Keratinocyte (primary cell): ENCODE results near the gene IL1RAPL2. TPM values are rescaled to one million over a fixed set of nuclear protein-coding genes. Genes with fewer than 3 reads are reported as not detected.

Source experiments
- DNase-seq: peaks from one replicate; pipeline ENCODE4 v3.0.0-alpha.2; 2011; ENCODE audit warnings: low read depth, missing footprints, low spot score
- FAIRE-seq: peaks from 2 replicates; lab custom pipeline; 2011; peaks lifted over from hg19 to GRCh38; lab: Jason Lieb, UNC
- H2AFZ ChIP-seq: 2 replicates; pipeline ENCODE4 v1.6.0; 2012; ENCODE audit warnings: low read length, control low read depth, inconsistent platforms; ENCODE audit not compliant: control insufficient read depth
- H3K27ac ChIP-seq: 2 replicates; pipeline ENCODE4 v1.5.1; 2011; ENCODE audit warnings: low read length; ENCODE audit not compliant: control insufficient read depth, insufficient read depth
- H3K27me3 ChIP-seq: 3 replicates; pipeline ENCODE4 v1.6.0; 2011; ENCODE audit warnings: low read length; ENCODE audit not compliant: control insufficient read depth, insufficient read depth; ENCODE audit errors: extremely low read depth
- H3K36me3 ChIP-seq, 2 experiments: 2 replicates in 1 of 2; 3 replicates in 1 of 2; pipeline ENCODE4 v1.5.1; 2011; ENCODE audit warnings: low read length in 2 of 2, mild to moderate bottlenecking in 1 of 2; ENCODE audit not compliant: control insufficient read depth in 2 of 2, insufficient read depth in 2 of 2; ENCODE audit errors: extremely low read depth in 1 of 2
- H3K4me1 ChIP-seq: 3 replicates; pipeline ENCODE4 v1.5.1; 2011; ENCODE audit warnings: low read length; ENCODE audit not compliant: control insufficient read depth, insufficient read depth; ENCODE audit errors: extremely low read depth
- H3K4me2 ChIP-seq: 3 replicates; pipeline ENCODE4 v1.6.0; 2011; ENCODE audit warnings: low read depth, low read length; ENCODE audit not compliant: control insufficient read depth, insufficient read depth; ENCODE audit errors: extremely low read depth
- H3K4me3 ChIP-seq, 3 experiments: fragments of 200-600 bp in 1 of 3; sonication (generic) in 1 of 3; 2 replicates in 2 of 3; 3 replicates in 1 of 3; pipeline ENCODE4 v1.5.1; 2011 to 2016; ENCODE audit warnings: low read length in 3 of 3, mild to moderate bottlenecking in 3 of 3, control low read depth in 2 of 3, inconsistent platforms in 1 of 3, low read depth in 1 of 3, mixed read lengths in 1 of 3, mixed run types in 1 of 3, moderate library complexity in 1 of 3; ENCODE audit not compliant: control insufficient read depth in 2 of 3, insufficient read depth in 2 of 3; ENCODE audit errors: extremely low read depth in 1 of 3
- H3K79me2 ChIP-seq: 2 replicates; pipeline ENCODE4 v1.6.0; 2012; ENCODE audit warnings: low read length; ENCODE audit not compliant: control insufficient read depth, insufficient read depth
- H3K9ac ChIP-seq: 3 replicates; pipeline ENCODE4 v1.6.0; 2011; ENCODE audit warnings: low read length; ENCODE audit not compliant: control insufficient read depth, insufficient read depth; ENCODE audit errors: extremely low read depth
- H3K9me1 ChIP-seq: 3 replicates; pipeline ENCODE4 v1.6.0; 2011; ENCODE audit warnings: low read length; ENCODE audit not compliant: control insufficient read depth, insufficient read depth; ENCODE audit errors: extremely low read depth
- H3K9me3 ChIP-seq: 2 replicates; pipeline ENCODE4 v1.5.1; 2012; ENCODE audit warnings: low read depth, low read length; ENCODE audit not compliant: control insufficient read depth
- H4K20me1 ChIP-seq: 3 replicates; pipeline ENCODE4 v1.6.0; 2011; ENCODE audit warnings: low read length; ENCODE audit not compliant: control insufficient read depth, insufficient read depth; ENCODE audit errors: extremely low read depth
- CTCF ChIP-seq, 3 experiments: IDR thresholded peaks in 1 of 3; conservative IDR thresholded peaks in 1 of 3; optimal IDR thresholded peaks in 1 of 3; 2 replicates in 2 of 3; 3 replicates in 1 of 3; pipeline versions ENCODE3 to v1.5.1; 2011; ENCODE audit warnings: low read length in 3 of 3, mild to moderate bottlenecking in 3 of 3, moderate library complexity in 2 of 3, control low read depth in 1 of 3, inconsistent platforms in 1 of 3; ENCODE audit not compliant: insufficient read depth in 2 of 3; ENCODE audit errors: extremely low read depth in 1 of 3
- EZH2 ChIP-seq: IDR thresholded peaks from one replicate; pipeline ENCODE4 v1.6.1; 2012; ENCODE audit warnings: inconsistent platforms, mild to moderate bottlenecking, low read length, moderate library complexity
- dilution Hi-C: fragments of 300-500 bp; cut with MboI; formaldehyde crosslinking; loops from one replicate; pipeline ENCODE4 v1.7.0; 2020; ENCODE audit warnings: low sequenced_read_pairs; ENCODE audit not compliant: extremely low pct_ligation_motif_present
- polyA plus RNA-seq, 5 experiments: library from polyadenylated mRNA; depleted of rRNA in 3 of 5; stranded (reverse) in 3 of 5; stranded (forward) in 1 of 5; unstranded in 1 of 5; fragments of >200 nt; gene quantifications; 1 replicate in 1 of 5; 2 replicates in 3 of 5; 3 replicates in 1 of 5; pipeline versions ENCODE4 v1.2.1 to v1.2.3, GENCODE V29; 2011 to 2012; ENCODE audit warnings: missing spikeins in 2 of 5, low read depth in 1 of 5, low replicate concordance in 1 of 5

Gene IL1RAPL2
- polyA plus RNA-seq, 1 donor (not counting 4 experiments of a cell fraction or from before 2014, with no cell fraction given), result 0.24 TPM

GRCh38 chrX:104995546-104995945 is 429.5 kb downstream of the IL1RAPL2 start:
- no peaks in the 10 kb centered on the region for H3K9me3 ChIP-seq
- no peaks in the 10 kb centered on the region for H3K79me2 ChIP-seq
- no peak overlapping the region for H2AFZ ChIP-seq
- no peaks in the 10 kb centered on the region for H3K36me3 ChIP-seq
- no peak overlapping the region for H3K4me2 ChIP-seq
- DNase-seq, result no peak
- H4K20me1 ChIP-seq, result no peaks in the 10 kb centered on the region
- H3K27me3 ChIP-seq, result peaks cover 2% of the 10 kb centered on the region
- dilution Hi-C loops, result no loop called here
- H3K9ac ChIP-seq, result no peak overlapping the region
- no peaks in the 10 kb centered on the region for H3K9me1 ChIP-seq
- no peak for TF ChIP-seq EZH2
- TF ChIP-seq CTCF (optimal IDR thresholded peaks at IDR 0.05 in 1 of 3, IDR thresholded peaks at IDR 0.05 in 1 of 3, conservative IDR thresholded peaks at IDR 0.05 in 1 of 3; ENCODE audit: extremely low read depth in 1 of 3, insufficient read depth in 2 of 3, low read length in 3 of 3), result no peak
- no peak overlapping the region for H3K27ac ChIP-seq
- no peak overlapping the region for H3K4me3 ChIP-seq
- H3K4me1 ChIP-seq, result no peaks in the 10 kb centered on the region
- no peak for FAIRE-seq

- no peak for FAIRE-seq
- Histone ChIP-seq H3K36me3 (no peaks in the 10 kb centered on the region), H3K4me2 (no peak overlapping the region), H2AFZ (no peak overlapping the region), H3K79me2 (no peaks in the 10 kb centered on the region), H3K27me3 (no peaks in the 10 kb centered on the region), H4K20me1 (no peaks in the 10 kb centered on the region), H3K9ac (no peak overlapping the region), H3K9me1 (no peaks in the 10 kb centered on the region), H3K9me3 (no peaks in the 10 kb centered on the region), H3K4me3 (no peak overlapping the region), H3K27ac (no peak overlapping the region), H3K4me1 (no peaks in the 10 kb centered on the region)
- no peak for DNase-seq
- dilution Hi-C loops, result no loop called here
- TF ChIP-seq CTCF (optimal IDR thresholded peaks at IDR 0.05 in 1 of 3, IDR thresholded peaks at IDR 0.05 in 1 of 3, conservative IDR thresholded peaks at IDR 0.05 in 1 of 3; ENCODE audit: extremely low read depth in 1 of 3, insufficient read depth in 2 of 3, low read length in 3 of 3) (no peak), EZH2 (no peak)
Observed at GRCh38 chrX:105006103-105006502, 440.1 kb downstream of the IL1RAPL2 start.
